ENCODE results near the gene FOXL3.

DNA sequence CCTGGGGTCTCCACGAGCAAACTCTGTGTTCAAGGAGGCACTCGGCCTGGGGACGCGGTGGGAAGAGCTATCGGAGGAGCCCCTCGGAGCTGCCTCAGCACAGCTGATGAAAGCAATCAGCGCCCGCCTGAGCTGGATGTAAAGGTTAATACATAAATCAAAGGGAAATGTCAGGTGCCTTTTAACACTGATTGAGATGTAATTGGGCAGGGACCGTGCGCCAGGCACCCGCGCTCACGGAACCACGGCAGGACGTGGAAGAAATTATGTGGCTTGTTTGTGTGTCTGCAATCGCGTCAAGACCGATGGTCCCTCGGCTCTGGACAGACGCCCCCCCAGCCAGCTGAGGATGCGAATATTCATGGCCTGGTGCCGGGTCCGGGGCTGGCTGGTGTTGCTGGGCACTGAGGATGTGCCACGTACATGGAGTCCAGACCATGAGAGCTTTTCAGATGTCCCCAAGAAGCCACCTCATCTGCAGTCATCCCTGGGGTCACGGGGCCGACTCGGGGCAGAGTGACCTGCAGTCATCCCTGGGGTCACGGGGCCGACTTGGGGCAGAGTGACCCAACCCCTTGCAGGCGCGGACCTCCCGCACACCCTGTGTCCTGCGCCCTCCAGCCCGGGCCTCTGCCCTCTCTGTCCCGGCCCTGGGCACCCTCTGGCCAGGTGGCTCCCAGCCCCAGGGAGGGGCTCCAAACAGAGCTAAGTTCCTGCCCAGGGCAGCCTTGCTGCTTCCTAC is 15.6 kb downstream of the FOXL3 start:
- TF ChIP-seq EZH2 (IDR thresholded peaks at IDR 0.05; ENCODE audit: borderline replicate concordance, insufficient read depth, low read depth, low read length, poor library complexity, severe bottlenecking), result no peak
- TF ChIP-seq, protein P1, sequence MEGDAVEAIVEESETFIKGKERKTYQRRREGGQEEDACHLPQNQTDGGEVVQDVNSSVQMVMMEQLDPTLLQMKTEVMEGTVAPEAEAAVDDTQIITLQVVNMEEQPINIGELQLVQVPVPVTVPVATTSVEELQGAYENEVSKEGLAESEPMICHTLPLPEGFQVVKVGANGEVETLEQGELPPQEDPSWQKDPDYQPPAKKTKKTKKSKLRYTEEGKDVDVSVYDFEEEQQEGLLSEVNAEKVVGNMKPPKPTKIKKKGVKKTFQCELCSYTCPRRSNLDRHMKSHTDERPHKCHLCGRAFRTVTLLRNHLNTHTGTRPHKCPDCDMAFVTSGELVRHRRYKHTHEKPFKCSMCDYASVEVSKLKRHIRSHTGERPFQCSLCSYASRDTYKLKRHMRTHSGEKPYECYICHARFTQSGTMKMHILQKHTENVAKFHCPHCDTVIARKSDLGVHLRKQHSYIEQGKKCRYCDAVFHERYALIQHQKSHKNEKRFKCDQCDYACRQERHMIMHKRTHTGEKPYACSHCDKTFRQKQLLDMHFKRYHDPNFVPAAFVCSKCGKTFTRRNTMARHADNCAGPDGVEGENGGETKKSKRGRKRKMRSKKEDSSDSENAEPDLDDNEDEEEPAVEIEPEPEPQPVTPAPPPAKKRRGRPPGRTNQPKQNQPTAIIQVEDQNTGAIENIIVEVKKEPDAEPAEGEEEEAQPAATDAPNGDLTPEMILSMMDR (IDR thresholded peaks at IDR 0.05), result no peak
